Right renal pelvis (tissue), 4 donors: ENCODE data around the gene CHST1. TPM values are rescaled to one million over a fixed set of nuclear protein-coding genes. Genes with fewer than 3 reads are reported as not detected.
A peak's percentile ranks its signal among the peaks of the same experiment; 100 is the strongest.

Experiments used
- DNase-seq, 4 donors: peaks; one replicate each; pipeline ENCODE4 v3.0.0-alpha.2; 2013; ENCODE audit warnings: low read depth in 4 of 4, low spot score in 3 of 4, missing footprints in 1 of 4
- polyA plus RNA-seq, 4 donors: library from polyadenylated mRNA; unstranded; fragments of 120-200 nt; gene quantifications; one replicate each; pipeline ENCODE4 v1.2.1, GENCODE V29; 2013; ENCODE audit not compliant: insufficient read length in 4 of 4

CHST1 gene
- polyA plus RNA-seq, 4 donors, result 6.4 to 13.4 (median 8.0) TPM

DNA sequence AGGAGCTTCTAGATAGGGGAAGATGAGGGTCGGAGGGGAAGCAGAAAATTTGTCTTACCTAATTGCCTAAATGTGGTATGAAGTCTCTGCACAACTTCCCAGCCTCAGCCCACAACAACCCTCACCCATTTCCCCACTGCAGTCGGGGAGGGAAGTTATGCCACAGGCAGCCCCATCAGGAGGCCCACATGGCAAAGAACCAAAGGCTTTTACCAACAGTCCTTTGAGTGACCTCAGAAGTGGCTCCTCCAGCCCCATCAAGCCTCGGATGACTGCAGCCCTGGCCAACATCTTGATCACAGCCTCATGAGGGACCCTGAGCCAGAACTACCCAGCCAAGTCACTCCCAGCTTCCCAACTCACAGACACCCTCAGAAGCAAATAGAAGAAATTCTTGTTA lies 54.8 kb downstream of the CHST1 start:
- DNase-seq, result no peak

DNA sequence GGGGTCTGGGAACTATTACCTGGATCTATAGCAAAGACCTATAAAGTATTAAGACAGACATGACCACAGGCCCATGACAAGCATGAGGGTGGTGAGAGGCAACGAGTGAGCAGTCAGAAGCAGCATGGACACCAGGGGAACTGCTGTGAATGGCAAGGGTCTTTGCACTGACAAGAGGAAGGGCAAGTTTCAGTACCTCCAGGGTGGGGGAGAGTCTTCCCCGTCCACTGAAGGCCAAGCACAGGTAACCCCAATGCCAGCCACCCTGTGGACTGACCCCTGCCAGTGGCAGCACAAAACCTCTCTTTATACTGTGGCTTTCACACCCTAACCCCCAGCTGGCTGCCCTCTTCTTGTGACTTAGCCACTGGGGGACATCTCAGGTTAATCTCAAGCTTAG lies 55.5 kb downstream of the CHST1 start:
- DNase-seq, result no peak

DNA sequence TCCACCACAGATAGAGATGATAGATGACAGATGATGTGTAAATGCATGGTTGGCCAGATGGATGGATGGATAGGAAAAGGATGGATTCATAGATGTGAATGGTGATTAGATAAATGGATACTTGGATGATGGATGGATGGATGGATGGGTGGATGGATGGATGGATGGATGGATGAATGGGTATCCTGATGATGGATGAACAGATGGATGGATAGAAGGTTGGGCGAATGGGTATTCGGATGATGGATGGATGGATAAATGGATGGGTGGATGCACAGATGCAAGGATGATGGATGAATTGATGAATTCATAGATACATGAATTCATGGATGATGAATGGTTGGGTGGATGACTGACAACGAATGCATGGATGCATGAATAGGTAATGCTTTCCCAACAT lies 56.1 kb downstream of the CHST1 start:
- DNase-seq, result no peak

DNA sequence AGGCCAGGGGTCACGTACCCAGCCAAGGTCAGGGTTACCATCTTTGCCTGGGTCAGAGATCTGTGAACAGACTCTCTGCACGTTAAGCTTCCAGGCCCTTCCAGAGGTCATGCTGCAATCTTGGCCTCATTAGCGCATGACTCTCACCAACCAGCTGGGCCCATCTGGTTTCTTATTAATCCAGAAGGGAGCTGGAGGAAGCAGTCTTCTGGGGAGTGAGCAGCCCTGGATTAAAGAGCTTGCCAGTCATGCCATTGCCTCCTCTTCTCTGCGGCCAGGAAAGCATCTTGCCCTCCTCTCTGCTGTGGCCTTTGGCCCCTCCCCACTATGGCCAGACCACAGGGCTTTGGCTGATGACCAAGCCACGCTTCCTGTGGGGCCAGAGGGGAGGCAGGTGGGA lies 57.4 kb downstream of the CHST1 start:
- DNase-seq, result peak in 3 of 4 donors; percentile 27 to 36 (median 31)

DNA sequence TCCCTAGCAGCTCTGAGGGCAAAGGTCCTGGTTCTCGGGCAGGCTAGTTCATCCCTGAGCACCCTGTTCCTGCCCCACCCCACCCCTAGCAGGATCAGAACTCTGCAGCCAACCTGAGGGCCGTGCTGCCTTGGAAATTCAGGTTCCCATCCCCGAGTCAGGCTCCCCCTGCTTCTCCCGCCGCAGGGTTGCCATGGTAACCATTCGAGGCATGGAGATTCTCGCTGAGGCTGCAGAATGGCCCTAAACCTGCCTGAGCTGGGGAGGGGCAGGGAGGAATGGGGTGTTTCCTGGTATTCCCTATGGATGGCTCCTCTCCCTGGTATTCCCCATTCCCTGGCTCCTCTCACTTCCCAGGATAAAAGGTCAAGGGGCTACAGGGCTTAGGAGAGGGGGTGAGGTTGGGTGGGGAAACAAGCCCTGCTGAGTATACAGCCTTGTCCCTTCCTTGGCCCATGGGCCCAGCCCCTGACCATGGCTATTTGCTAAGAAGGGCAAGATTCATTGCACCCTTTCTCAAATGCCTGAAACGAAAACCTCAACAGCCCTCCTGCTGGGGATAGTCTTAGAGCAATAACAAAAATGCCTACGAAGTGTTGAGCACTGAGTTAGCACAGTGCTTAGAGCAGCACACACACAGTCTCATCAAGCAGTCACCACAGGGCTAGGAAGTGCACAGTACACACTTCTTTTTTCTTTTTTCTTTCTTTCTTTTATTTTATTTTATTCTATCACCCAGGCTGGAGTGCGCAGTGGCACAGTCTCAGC lies 58.7 kb downstream of the CHST1 start:
- peak in 1 of 4 donors; percentile 10 for DNase-seq

DNA sequence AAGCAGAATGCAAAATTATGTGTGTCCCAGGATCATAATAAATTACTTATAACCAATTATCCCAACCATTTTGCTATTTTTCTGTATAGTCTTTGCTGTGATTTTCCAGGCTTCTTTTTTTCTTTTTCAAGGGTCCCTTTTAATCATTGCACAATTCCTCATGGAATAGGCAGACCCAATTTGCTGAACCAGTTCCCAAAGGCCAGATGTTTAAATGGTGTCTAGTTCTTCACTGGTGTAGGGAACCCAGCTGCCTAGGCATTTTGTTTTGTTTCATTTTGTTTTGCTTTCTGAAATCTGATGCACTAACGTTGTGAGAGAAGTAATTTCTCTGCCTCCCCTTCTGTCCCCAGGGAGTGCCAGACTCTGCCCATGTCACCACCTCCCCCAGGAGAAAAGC lies 60.4 kb downstream of the CHST1 start:
- DNase-seq, result no peak

DNA sequence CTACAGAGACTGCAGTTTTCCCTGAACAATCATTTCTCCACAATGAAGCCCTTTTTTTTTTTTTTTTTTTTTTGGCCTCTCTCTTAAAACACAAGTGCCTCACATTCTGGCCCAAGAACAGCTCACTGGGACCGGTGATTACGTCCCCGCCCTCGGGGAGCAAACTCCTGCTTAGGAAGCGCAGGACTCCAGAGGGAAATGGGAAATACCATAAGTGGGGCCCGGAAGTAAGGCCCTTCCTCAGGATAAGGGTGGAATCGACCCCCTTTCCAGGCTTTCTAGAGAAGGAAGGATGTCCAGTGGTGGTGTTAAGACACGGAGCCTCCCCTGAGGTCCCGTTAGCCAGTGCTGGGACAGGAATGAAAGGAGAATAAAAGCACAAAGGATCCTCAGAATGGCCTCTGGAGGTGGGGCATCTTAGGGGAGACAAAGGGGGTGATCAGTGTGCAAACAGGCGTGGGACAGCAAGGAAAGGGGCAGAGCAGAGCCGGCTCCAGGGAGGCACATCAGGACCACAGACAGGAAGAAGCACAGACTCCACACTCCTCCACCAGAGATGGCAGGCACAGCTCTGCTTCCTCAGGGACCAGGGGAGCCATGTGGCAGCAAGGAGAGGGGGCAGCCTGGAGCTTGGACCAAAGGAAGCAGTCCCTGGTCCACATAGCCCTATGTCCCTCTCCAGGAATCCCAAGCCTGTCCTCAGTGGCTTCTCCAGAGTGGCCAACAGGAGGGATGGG lies 61.3 kb downstream of the CHST1 start:
- DNase-seq, result no peak

DNA sequence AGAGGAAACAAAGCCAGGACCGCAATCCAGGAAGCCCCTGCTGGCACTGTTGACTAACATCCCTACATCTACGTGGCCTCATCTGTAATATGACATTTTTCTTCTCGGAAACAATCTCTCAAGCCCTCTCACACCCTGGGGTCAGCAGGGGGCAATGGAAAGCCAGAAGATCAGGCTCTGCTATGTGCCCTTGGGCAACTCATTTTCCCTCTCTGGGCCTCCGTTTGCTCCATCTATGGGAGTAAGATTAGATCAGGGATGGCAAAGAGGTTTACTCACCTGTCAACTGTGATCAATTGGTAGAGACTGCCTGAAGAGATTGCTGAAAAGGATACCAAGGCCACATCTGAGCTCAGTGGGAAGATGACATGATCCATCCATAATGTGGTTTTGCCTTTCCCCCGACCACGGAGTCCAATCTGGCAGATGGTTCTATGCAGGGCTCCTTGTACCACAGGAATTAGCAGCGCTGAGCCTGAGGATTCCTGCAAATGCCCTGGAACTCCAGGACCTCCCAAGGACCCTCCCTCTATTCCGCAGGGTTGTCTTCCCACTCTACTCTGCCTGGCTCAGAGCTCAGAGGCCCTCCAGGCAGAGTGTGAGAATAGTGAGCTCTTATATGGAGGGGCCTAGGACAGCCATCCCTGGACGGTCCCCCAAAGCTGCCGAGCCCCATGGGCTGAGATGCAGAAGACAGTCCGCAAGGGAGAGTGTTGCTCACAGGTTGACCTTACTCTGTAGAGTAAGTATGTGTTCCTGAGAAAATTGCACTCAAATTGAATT lies 66.1 kb downstream of the CHST1 start:
- DNase-seq, result no peak

Other genes with a start within 250 kb of the CHST1 start
- 1 to 10 TPM; 7.4 to 9.5 (median 8.5) TPM for gene SLC35C1, start 139.5 kb upstream of the CHST1 start, polyA plus RNA-seq
- 10 to 100 TPM; 26.5 to 30.4 (median 29.1) TPM for gene CRY2, start 181.9 kb upstream of the CHST1 start, polyA plus RNA-seq
- 10 to 100 TPM in 3 of 4 donors, 1 to 10 TPM in 1; 9.3 to 14.4 (median 11.7) TPM for gene MAPK8IP1, start 220.0 kb upstream of the CHST1 start, polyA plus RNA-seq
- gene FREY1, start 241.6 kb upstream of the CHST1 start, polyA plus RNA-seq, result under 1 TPM in 3 of 4 donors, not detected in 1; 0.45 to 0.55 (median 0.55) TPM